ENCODE data around the gene ERMP1. TPM values are rescaled to one million over a fixed set of nuclear protein-coding genes. Genes with fewer than 3 reads are reported as not detected.

The ERMP1 gene
- total and polyA plus RNA-seq, 10 of the 15 experiments (the other 5 are each of a cell fraction or from before 2014, with no cell fraction given) = 2.4 to 42.1 (median 8.1) TPM

DNA sequence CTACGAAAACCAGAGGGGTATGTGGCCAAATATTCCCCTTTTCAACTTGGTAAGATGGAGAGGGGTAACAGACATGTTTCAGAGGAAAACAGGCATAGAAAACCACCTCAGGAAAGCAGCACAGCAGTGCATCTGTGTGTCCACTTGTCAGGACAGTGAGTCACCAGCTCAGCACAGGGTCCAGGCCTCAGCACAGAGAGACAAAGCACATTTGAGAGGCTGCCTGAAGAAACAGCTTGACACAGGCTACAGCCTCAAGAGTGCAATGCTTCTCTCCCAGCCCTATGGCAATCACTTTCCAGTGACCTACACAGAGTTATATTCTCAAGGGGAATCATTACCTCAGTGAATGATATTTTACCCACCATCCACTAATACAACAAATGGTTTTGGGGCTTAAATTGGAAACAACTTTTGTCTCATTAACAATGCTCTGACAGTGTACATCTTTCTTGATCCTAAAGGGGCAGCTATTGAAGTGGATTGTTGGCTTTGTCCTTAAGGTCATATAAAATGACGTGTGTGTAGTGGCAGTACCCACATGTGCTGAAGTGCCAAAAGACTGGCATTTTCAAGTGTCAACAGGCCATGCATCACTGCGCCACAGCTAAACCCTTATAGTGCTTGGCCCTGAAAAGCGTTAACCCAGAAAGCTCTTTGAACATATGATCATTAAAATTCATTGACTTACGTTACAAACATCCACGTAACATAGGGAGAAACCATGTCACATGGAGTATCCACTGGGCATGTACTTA is 46.4 kb downstream of the ERMP1 start:
- ChIA-PET RAD21 (ENCODE audit: unreplicated experiment) (interaction anchor here (0.6 kb wide), 1 partner anchor 236 kb away, joined by 3 read pairs; no protein-coding TSS in a partner anchor), SMC1A (ENCODE audit: uncharacterized antibody, unreplicated experiment) (interaction anchor here (0.8 to 1.5 kb wide), 3 partner anchors 46 to 156 kb away, joined by 3 to 4 read pairs (median 3); partner anchors contain the start of gene ERMP1), POLR2A (interaction anchor here (0.8 kb wide), 1 partner anchor 44 kb away, joined by 3 read pairs; no protein-coding TSS in a partner anchor), CTCF (interaction anchor here (1.5 kb wide), 1 partner anchor 19 kb away, joined by 4 read pairs; no protein-coding TSS in a partner anchor)
- DNase-seq (ENCODE audit: low read depth, low spot score) (no peak), FAIRE-seq (no peak), ATAC-seq (peak; percentile 44)
- H3K9ac ChIP-seq (ENCODE audit: control insufficient read depth, insufficient read depth, low read length) = no peak overlapping the region
- TF ChIP-seq POLR2AphosphoS5 (IDR thresholded peaks at IDR 0.05; ENCODE audit: low read length) (0 out of 2 replicates have a peak, but pooled peaks have one; percentile 23), WRNIP1 (IDR thresholded peaks at IDR 0.05; ENCODE audit: borderline replicate concordance, low read depth, low read length) (no peak), POLR2A (IDR thresholded peaks at IDR 0.05; ENCODE audit: low read depth, low read length) (peak; percentile 64), NR2F1 (conservative IDR thresholded peaks at IDR 0.05) (no peak)
- no peaks in the 10 kb centered on the region for H3K4me1 ChIP-seq (ENCODE audit: control insufficient read depth, insufficient read depth, low read length)
- intact Hi-C loops (cut with micrococcal nuclease; ENCODE audit: unreplicated experiment) = no loop called here
- no peaks in the 10 kb centered on the region for H4K20me1 ChIP-seq (ENCODE audit: control insufficient read depth, insufficient read depth)
- 99% methylated on average over 6 of the region's 6 CpGs for WGBS (ENCODE audit: insufficient coverage, insufficient replicate concordance, low lambda C conversion rate, missing lambda C conversion rate)
- BruUV-seq (replicated peaks) = no TSS peak
- H2AFZ ChIP-seq (ENCODE audit: control insufficient read depth, low read depth, low read length) = no peak overlapping the region
- H3K79me2 ChIP-seq (ENCODE audit: control insufficient read depth, insufficient read depth, low read length) = no peaks in the 10 kb centered on the region
- H3K4me3 ChIP-seq = no peak overlapping the region
- H3K9me3 ChIP-seq (replicated peaks; ENCODE audit: control insufficient read depth, insufficient read depth, low read length) = peaks cover under 1% of the 10 kb centered on the region; the same call in 1 of the 3 replicates
- no peak overlapping the region for H3K27ac ChIP-seq (ENCODE audit: control insufficient read depth, insufficient read depth)
- no peak overlapping the region for H3K4me2 ChIP-seq (ENCODE audit: control insufficient read depth, insufficient read depth)
- H3K27me3 ChIP-seq (replicated peaks in 1 of 2; ENCODE audit: control insufficient read depth in 2 of 2, insufficient read depth in 2 of 2, low read length in 1 of 2) = no peaks in the 10 kb centered on the region
- in situ Hi-C loops (cut with MboI) = no loop called here
- peaks cover 15 to 21% of the 10 kb centered on the region in 2 experiments for H3K36me3 ChIP-seq (ENCODE audit: control insufficient read depth in 2 of 2, insufficient read depth in 2 of 2, low read length in 1 of 2)

All from GM12878 (cell line).